ENCODE measurements around the gene JPH3. TPM values are rescaled to one million over a fixed set of nuclear protein-coding genes. Genes with fewer than 3 reads are reported as not detected.

The JPH3 gene
- total RNA-seq, 6 experiments from 2014 or later: not detected

- DNase-seq: no peak
- H3K9me3 Mint-ChIP-seq: no peaks in the 10 kb centered on the region
- no peak overlapping the region; the same call in 1 of the 2 replicates for H3K27ac Mint-ChIP-seq
- H3K4me1 Mint-ChIP-seq (ENCODE audit: low read depth): peaks cover 4% of the 10 kb centered on the region
- no peak for TF ChIP-seq CTCF (IDR thresholded peaks at IDR 0.05)
- no peak overlapping the region for H3K4me3 Mint-ChIP-seq
- H3K36me3 Mint-ChIP-seq (ENCODE audit: low read depth): no peaks in the 10 kb centered on the region
- no peaks in the 10 kb centered on the region for H3K27me3 Mint-ChIP-seq (ENCODE audit: insufficient read depth)
Observed at GRCh38 chr16:87734644-87735043, 132.3 kb downstream of the JPH3 start.

GRCh38 chr16:87735270-87736007 is 133.1 kb downstream of the JPH3 start:
- H3K36me3 Mint-ChIP-seq (ENCODE audit: low read depth): no peaks in the 10 kb centered on the region; the same call in 1 of the 2 replicates
- peaks cover 4% of the 10 kb centered on the region for H3K4me1 Mint-ChIP-seq (ENCODE audit: low read depth)
- H3K27me3 Mint-ChIP-seq (ENCODE audit: insufficient read depth): no peaks in the 10 kb centered on the region
- no peaks in the 10 kb centered on the region for H3K9me3 Mint-ChIP-seq
- no peak for TF ChIP-seq CTCF (IDR thresholded peaks at IDR 0.05)
- no peak for DNase-seq
- no peak overlapping the region for H3K27ac Mint-ChIP-seq
- H3K4me3 Mint-ChIP-seq: no peak overlapping the region

- H3K27me3 Mint-ChIP-seq (ENCODE audit: insufficient read depth): no peaks in the 10 kb centered on the region
- H3K4me3 Mint-ChIP-seq: no peak overlapping the region
- peaks cover 4% of the 10 kb centered on the region for H3K4me1 Mint-ChIP-seq (ENCODE audit: low read depth)
- H3K36me3 Mint-ChIP-seq (ENCODE audit: low read depth): no peaks in the 10 kb centered on the region; the same call in 1 of the 2 replicates
- TF ChIP-seq CTCF (IDR thresholded peaks at IDR 0.05): no peak
- no peaks in the 10 kb centered on the region for H3K9me3 Mint-ChIP-seq
- DNase-seq: no peak
- no peak overlapping the region for H3K27ac Mint-ChIP-seq
Observed at GRCh38 chr16:87736008-87736382, 133.7 kb downstream of the JPH3 start.

- Mint-ChIP-seq H3K4me3 (no peak overlapping the region), H3K4me1 (ENCODE audit: low read depth) (no peaks in the 10 kb centered on the region), H3K27ac (no peak overlapping the region), H3K9me3 (no peaks in the 10 kb centered on the region), H3K36me3 (ENCODE audit: low read depth) (peaks cover 4% of the 10 kb centered on the region), H3K27me3 (ENCODE audit: insufficient read depth) (no peaks in the 10 kb centered on the region; the same call in 1 of the 2 replicates)
- DNase-seq: no peak
- no peak for TF ChIP-seq CTCF (IDR thresholded peaks at IDR 0.05)
Observed at GRCh38 chr16:87739801-87740200, 137.5 kb downstream of the JPH3 start.

GRCh38 chr16:87740441-87740840 is 138.1 kb downstream of the JPH3 start:
- TF ChIP-seq CTCF (IDR thresholded peaks at IDR 0.05): no peak
- no peaks in the 10 kb centered on the region for H3K9me3 Mint-ChIP-seq
- no peak overlapping the region for H3K27ac Mint-ChIP-seq
- H3K36me3 Mint-ChIP-seq (ENCODE audit: low read depth): peaks cover 8% of the 10 kb centered on the region
- no peak for DNase-seq
- no peaks in the 10 kb centered on the region; the same call in 1 of the 2 replicates for H3K27me3 Mint-ChIP-seq (ENCODE audit: insufficient read depth)
- H3K4me3 Mint-ChIP-seq: no peak overlapping the region
- H3K4me1 Mint-ChIP-seq (ENCODE audit: low read depth): no peaks in the 10 kb centered on the region
